MM.1S (cell line): ENCODE results near the gene THOC1.

Experiments used
- DNase-seq: peaks from one replicate; pipeline ENCODE4 v3.0.0-alpha.2; 2015
- H2AFZ ChIP-seq: fragments of 300-600 bp; sonication (generic); 2 replicates; pipeline ENCODE4 v1.6.0; 2016; ENCODE audit warnings: antibody characterized with exemption, low read length
- H3F3A ChIP-seq: fragments of 300-600 bp; sonication (generic); 2 replicates; pipeline ENCODE4 v1.6.1; 2016; ENCODE audit warnings: mild to moderate bottlenecking, antibody characterized with exemption, low read length, moderate library complexity, mixed read lengths; ENCODE audit not compliant: insufficient read depth
- H3K27ac ChIP-seq: fragments of 300-600 bp; sonication (generic); 2 replicates; pipeline ENCODE4 v1.5.1; 2016; ENCODE audit warnings: mild to moderate bottlenecking, low read length
- H3K27me3 ChIP-seq: fragments of 300-600 bp; sonication (generic); replicated peaks from 2 replicates; pipeline ENCODE4 v1.6.0; 2016; ENCODE audit warnings: low read length; ENCODE audit not compliant: insufficient read depth
- H3K36me3 ChIP-seq: fragments of 300-600 bp; sonication (generic); replicated peaks from 2 replicates; pipeline ENCODE4 v1.6.1; 2016; ENCODE audit warnings: mild to moderate bottlenecking, low read length, mixed read lengths; ENCODE audit not compliant: insufficient read depth
- H3K4me1 ChIP-seq: fragments of 300-600 bp; sonication (generic); 2 replicates; pipeline ENCODE4 v1.6.1; 2016; ENCODE audit warnings: low read length, mixed read lengths
- H3K4me2 ChIP-seq: fragments of 300-600 bp; sonication (generic); 2 replicates; pipeline ENCODE4 v1.6.0; 2016; ENCODE audit warnings: low read depth, low read length
- H3K4me3 ChIP-seq: fragments of 300-600 bp; sonication (generic); 2 replicates; pipeline ENCODE4 v1.5.1; 2016; ENCODE audit warnings: low read length, mixed read lengths
- H3K79me2 ChIP-seq: fragments of 300-600 bp; sonication (generic); 2 replicates; pipeline ENCODE4 v1.6.1; 2016; ENCODE audit warnings: mixed run types, low read length, mixed read lengths
- H3K9ac ChIP-seq: fragments of 300-600 bp; sonication (generic); 2 replicates; pipeline ENCODE4 v1.6.1; 2016; ENCODE audit warnings: low read length, mixed read lengths
- H3K9me2 ChIP-seq: fragments of 300-600 bp; sonication (generic); replicated peaks from 2 replicates; pipeline ENCODE4 v1.6.1; 2016; ENCODE audit warnings: mild to moderate bottlenecking, low read length, mixed read lengths; ENCODE audit not compliant: insufficient read depth
- H3K9me3 ChIP-seq: fragments of 300-600 bp; sonication (generic); replicated peaks from 2 replicates; pipeline ENCODE4 v1.6.1; 2016; ENCODE audit warnings: mild to moderate bottlenecking, low read length, mixed read lengths; ENCODE audit not compliant: insufficient read depth
- H4K20me1 ChIP-seq: fragments of 300-600 bp; sonication (generic); 2 replicates; pipeline ENCODE4 v1.6.1; 2016; ENCODE audit warnings: mild to moderate bottlenecking, low read length, moderate library complexity, mixed read lengths; ENCODE audit not compliant: insufficient read depth
- CTCF ChIP-seq: fragments of 300-600 bp; sonication (generic); IDR thresholded peaks from 2 replicates; pipeline ENCODE4 v1.5.1; 2016; ENCODE audit warnings: antibody characterized with exemption, low read length, mixed read lengths
- EZH2 ChIP-seq: fragments of 300-600 bp; sonication (generic); optimal IDR thresholded peaks from 2 replicates; pipeline ENCODE3; 2017; ENCODE audit warnings: low read depth, mild to moderate bottlenecking, antibody characterized with exemption, low read length, mixed read lengths
- EZH2phosphoT487 ChIP-seq: fragments of 300-600 bp; sonication (generic); IDR thresholded peaks from 2 replicates; pipeline ENCODE4 v1.6.1; 2018; ENCODE audit warnings: antibody characterized with exemption, low read length

THOC1 gene

GRCh38 chr18:267380-267687 lies 513 bp downstream of the THOC1 start:
- H4K20me1 ChIP-seq = no peaks in the 10 kb centered on the region
- H3K9me3 ChIP-seq = no peaks in the 10 kb centered on the region
- peak overlapping the region; percentile 86 for H3K4me2 ChIP-seq
- peaks cover 4% of the 10 kb centered on the region; the same call in 1 of the 2 replicates for H3K4me1 ChIP-seq
- no peaks in the 10 kb centered on the region; the same call in 1 of the 2 replicates for H3K36me3 ChIP-seq
- no peaks in the 10 kb centered on the region for H3K27me3 ChIP-seq
- peak overlapping the region; percentile 78; the same call in 1 of the 2 replicates for H3K27ac ChIP-seq
- H3K79me2 ChIP-seq = peaks cover 21% of the 10 kb centered on the region
- TF ChIP-seq EZH2phosphoT487 (no peak), CTCF (no peak), EZH2 (no peak)
- H3F3A ChIP-seq = no peaks in the 10 kb centered on the region
- H3K9ac ChIP-seq = peak overlapping the region; percentile 96
- H2AFZ ChIP-seq = peak overlapping the region; percentile 83
- H3K9me2 ChIP-seq = no peaks in the 10 kb centered on the region
- DNase-seq = peak; percentile 45
- H3K4me3 ChIP-seq = peak overlapping the region; percentile 92

- H4K20me1 ChIP-seq = no peaks in the 10 kb centered on the region
- DNase-seq = no peak
- no peak overlapping the region for H2AFZ ChIP-seq
- no peaks in the 10 kb centered on the region for H3K27me3 ChIP-seq
- peaks cover 4% of the 10 kb centered on the region; the same call in 1 of the 2 replicates for H3K4me1 ChIP-seq
- no peaks in the 10 kb centered on the region for H3K9me2 ChIP-seq
- no peak overlapping the region for H3K4me3 ChIP-seq
- H3F3A ChIP-seq = no peaks in the 10 kb centered on the region
- H3K4me2 ChIP-seq = no peak overlapping the region
- no peak overlapping the region for H3K27ac ChIP-seq
- peaks cover 14% of the 10 kb centered on the region; the same call in 1 of the 2 replicates for H3K36me3 ChIP-seq
- no peak overlapping the region for H3K9ac ChIP-seq
- H3K9me3 ChIP-seq = no peaks in the 10 kb centered on the region
- H3K79me2 ChIP-seq = peaks cover 11% of the 10 kb centered on the region
- no peak for TF ChIP-seq CTCF
- no peak for TF ChIP-seq EZH2phosphoT487
- TF ChIP-seq EZH2 = no peak
Measured at GRCh38 chr18:261398-262073, 6.3 kb downstream of the THOC1 start.

GRCh38 chr18:260547-260946 lies 7.3 kb downstream of the THOC1 start:
- H2AFZ ChIP-seq = no peak overlapping the region
- H3K4me2 ChIP-seq = no peak overlapping the region
- peaks cover 1% of the 10 kb centered on the region; the same call in 1 of the 2 replicates for H3K79me2 ChIP-seq
- DNase-seq = no peak
- H3K9me2 ChIP-seq = no peaks in the 10 kb centered on the region
- no peaks in the 10 kb centered on the region for H3K4me1 ChIP-seq
- no peaks in the 10 kb centered on the region for H3F3A ChIP-seq
- H4K20me1 ChIP-seq = no peaks in the 10 kb centered on the region
- no peak overlapping the region for H3K27ac ChIP-seq
- H3K4me3 ChIP-seq = no peak overlapping the region
- H3K36me3 ChIP-seq = peaks cover 18% of the 10 kb centered on the region; the same call in 1 of the 2 replicates
- TF ChIP-seq CTCF (no peak), EZH2phosphoT487 (no peak)
- H3K27me3 ChIP-seq = no peaks in the 10 kb centered on the region
- H3K9me3 ChIP-seq = no peaks in the 10 kb centered on the region
- H3K9ac ChIP-seq = no peak overlapping the region
